Measurements from ENCODE around the gene SLC25A26. TPM values are rescaled to one million over a fixed set of nuclear protein-coding genes. Genes with fewer than 3 reads are reported as not detected.

SLC25A26 gene
- total and polyA plus RNA-seq, 9 donors: 17.3 to 32.3 (median 22.6) TPM

DNA sequence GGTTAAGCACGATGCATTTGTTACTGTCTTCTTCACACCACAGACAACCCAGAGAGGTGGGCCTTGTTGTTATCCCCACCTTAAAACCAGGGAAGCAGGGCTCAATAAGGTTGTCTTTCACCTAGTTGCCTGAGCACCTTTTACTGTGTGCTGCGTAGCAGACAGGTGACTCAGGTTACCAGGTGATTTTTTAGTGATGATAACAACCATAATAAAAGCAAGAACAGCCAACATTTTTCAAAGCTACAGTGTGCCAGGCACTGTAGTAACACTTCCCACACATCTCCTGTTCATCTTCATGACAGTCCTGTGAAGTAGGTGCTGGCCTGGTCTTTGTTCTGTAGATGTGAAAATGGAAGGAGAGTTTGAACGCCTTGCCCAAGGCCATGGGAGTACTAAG is 132.2 kb downstream of the SLC25A26 start:
- H3K36me3 ChIP-seq: no peaks in the 10 kb centered on the region
- H3K27ac ChIP-seq: no peak overlapping the region
- 92 to 93% (median 93%) methylated on average over 3 of the region's 3 CpGs for WGBS, 3 donors
- H3K4me3 ChIP-seq: no peak overlapping the region
- no peaks in the 10 kb centered on the region for H3K9me3 ChIP-seq
- H3K4me1 ChIP-seq (ENCODE audit: insufficient read depth): no peaks in the 10 kb centered on the region
- H3K27me3 ChIP-seq: no peaks in the 10 kb centered on the region
- DNase-seq: no peak
- intact Hi-C loops (cut with DNase I): no loop called here
- TF ChIP-seq EP300 (IDR thresholded peaks at IDR 0.05): no peak
- no peak for TF ChIP-seq POLR2A (IDR thresholded peaks at IDR 0.05)
- TF ChIP-seq, protein P1, sequence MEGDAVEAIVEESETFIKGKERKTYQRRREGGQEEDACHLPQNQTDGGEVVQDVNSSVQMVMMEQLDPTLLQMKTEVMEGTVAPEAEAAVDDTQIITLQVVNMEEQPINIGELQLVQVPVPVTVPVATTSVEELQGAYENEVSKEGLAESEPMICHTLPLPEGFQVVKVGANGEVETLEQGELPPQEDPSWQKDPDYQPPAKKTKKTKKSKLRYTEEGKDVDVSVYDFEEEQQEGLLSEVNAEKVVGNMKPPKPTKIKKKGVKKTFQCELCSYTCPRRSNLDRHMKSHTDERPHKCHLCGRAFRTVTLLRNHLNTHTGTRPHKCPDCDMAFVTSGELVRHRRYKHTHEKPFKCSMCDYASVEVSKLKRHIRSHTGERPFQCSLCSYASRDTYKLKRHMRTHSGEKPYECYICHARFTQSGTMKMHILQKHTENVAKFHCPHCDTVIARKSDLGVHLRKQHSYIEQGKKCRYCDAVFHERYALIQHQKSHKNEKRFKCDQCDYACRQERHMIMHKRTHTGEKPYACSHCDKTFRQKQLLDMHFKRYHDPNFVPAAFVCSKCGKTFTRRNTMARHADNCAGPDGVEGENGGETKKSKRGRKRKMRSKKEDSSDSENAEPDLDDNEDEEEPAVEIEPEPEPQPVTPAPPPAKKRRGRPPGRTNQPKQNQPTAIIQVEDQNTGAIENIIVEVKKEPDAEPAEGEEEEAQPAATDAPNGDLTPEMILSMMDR (IDR thresholded peaks at IDR 0.05): no peak

DNA sequence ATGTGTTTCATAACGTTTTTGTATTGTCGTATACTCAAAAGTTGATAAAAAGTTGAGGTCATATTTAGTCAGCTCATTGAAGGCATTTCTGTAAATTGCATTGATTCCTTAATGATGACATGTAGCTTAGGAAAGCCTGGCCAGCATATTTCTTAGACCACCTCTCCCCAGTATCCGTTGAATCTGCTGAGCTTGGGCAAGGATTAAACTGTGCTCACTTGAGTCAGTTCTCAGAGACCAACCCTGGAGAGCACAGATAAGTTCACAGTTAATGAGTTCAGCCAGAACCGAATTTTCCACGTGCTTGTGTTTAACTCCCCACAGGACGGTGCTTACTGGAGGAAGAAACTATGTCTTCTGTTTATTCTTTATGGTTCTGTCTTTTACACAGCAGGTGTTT is 132.7 kb downstream of the SLC25A26 start:
- H3K36me3 ChIP-seq: no peaks in the 10 kb centered on the region
- 25 to 32% (median 28%) methylated on average over 6 of the region's 6 CpGs for WGBS, 3 donors
- H3K4me3 ChIP-seq: no peak overlapping the region
- no peak for TF ChIP-seq EP300 (IDR thresholded peaks at IDR 0.05)
- no peak for TF ChIP-seq POLR2A (IDR thresholded peaks at IDR 0.05)
- TF ChIP-seq, protein P1 (IDR thresholded peaks at IDR 0.05): no peak
- no peak overlapping the region for H3K27ac ChIP-seq
- DNase-seq: no peak
- H3K27me3 ChIP-seq: no peaks in the 10 kb centered on the region
- H3K4me1 ChIP-seq (ENCODE audit: insufficient read depth): no peaks in the 10 kb centered on the region
- intact Hi-C loops (cut with DNase I): no loop called here
- H3K9me3 ChIP-seq: no peaks in the 10 kb centered on the region

DNA sequence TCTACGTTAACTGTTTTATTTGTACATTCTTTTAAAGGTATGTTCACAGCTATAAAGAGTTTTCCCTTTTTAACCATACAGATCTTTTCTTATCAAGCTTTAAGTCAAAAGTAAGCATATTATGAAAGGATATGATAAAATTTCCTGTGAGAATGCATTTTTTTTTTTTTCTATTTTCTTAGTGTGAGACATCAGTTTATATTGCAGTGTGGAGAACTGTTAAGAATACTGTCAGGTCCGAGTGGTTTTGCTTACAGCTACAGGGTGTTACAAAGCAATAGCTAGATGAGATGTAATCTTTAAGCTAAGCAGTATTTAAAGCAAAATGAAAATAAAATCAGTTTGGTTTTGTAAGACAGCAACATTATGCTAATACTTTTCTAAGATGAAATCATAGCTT is 133.2 kb downstream of the SLC25A26 start:
- no peaks in the 10 kb centered on the region for H3K9me3 ChIP-seq
- intact Hi-C loops (cut with DNase I): no loop called here
- no peaks in the 10 kb centered on the region for H3K4me1 ChIP-seq (ENCODE audit: insufficient read depth)
- no peak overlapping the region for H3K27ac ChIP-seq
- H3K4me3 ChIP-seq: no peak overlapping the region
- 61 to 76% (median 66%) methylated on average over 2 of the region's 2 CpGs for WGBS, 3 donors
- no peaks in the 10 kb centered on the region for H3K36me3 ChIP-seq
- H3K27me3 ChIP-seq: no peaks in the 10 kb centered on the region
- TF ChIP-seq EP300 (IDR thresholded peaks at IDR 0.05) (no peak), POLR2A (IDR thresholded peaks at IDR 0.05) (no peak)
- TF ChIP-seq, protein P1 (IDR thresholded peaks at IDR 0.05): no peak
- DNase-seq: no peak

DNA sequence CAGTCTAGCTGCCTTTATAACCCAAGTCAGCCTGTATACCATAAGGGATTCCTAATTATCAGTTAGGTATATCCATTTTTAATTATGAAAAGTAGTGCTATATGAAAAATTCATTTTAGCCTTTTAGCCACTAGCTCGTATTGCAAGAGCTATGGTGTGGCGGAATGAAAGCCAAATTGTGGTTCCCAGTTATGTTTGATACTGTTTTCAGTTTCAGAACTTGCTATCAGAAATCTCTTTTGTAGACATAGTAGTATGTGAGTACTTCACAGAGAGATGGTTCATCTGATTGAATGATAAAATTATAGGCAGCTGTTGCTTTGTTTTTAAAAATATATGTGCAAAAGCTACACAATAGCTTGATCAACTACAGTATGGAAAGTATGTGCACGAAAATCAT is 134.6 kb downstream of the SLC25A26 start:
- Histone ChIP-seq H3K27ac (no peak overlapping the region), H3K36me3 (no peaks in the 10 kb centered on the region), H3K9me3 (no peaks in the 10 kb centered on the region), H3K4me3 (no peak overlapping the region), H3K27me3 (no peaks in the 10 kb centered on the region), H3K4me1 (ENCODE audit: insufficient read depth) (no peaks in the 10 kb centered on the region)
- no peak for DNase-seq
- WGBS, 3 donors: 92 to 97% (median 96%) methylated on average over 3 of the region's 3 CpGs
- intact Hi-C loops (cut with DNase I): no loop called here
- no peak for TF ChIP-seq EP300 (IDR thresholded peaks at IDR 0.05)
- TF ChIP-seq, protein P1 (IDR thresholded peaks at IDR 0.05): no peak

DNA sequence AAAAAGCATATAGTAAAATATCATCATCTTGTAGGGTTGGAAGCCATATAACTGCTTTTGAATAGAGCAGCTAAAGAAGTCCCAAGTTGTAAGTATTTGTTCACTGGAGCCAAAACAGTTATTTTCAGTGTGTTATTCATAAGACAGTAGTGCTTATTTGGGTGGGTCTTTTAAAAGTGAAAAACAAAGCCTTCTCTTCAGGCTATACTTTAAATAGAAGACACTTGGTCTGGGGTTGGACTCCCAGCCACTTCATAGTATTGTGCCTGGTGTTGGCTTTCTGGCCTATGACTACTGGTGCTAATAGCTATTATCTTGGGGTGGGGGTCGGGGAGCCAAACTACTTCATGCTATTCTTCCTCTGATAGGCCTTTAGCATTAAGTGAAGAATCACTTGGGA is 135.2 kb downstream of the SLC25A26 start:
- Histone ChIP-seq H3K4me1 (ENCODE audit: insufficient read depth) (no peaks in the 10 kb centered on the region), H3K27ac (no peak overlapping the region), H3K27me3 (no peaks in the 10 kb centered on the region), H3K36me3 (no peaks in the 10 kb centered on the region), H3K9me3 (no peaks in the 10 kb centered on the region), H3K4me3 (no peak overlapping the region)
- no peak for TF ChIP-seq POLR2A (IDR thresholded peaks at IDR 0.05)
- no peak for TF ChIP-seq EP300 (IDR thresholded peaks at IDR 0.05)
- WGBS, 3 donors: 86 to 100% (median 93%) methylated on average over 1 of the region's 1 CpG
- DNase-seq: no peak
- intact Hi-C loops (cut with DNase I): no loop called here
